Peyer's patch (tissue), 4 donors: ENCODE results near the gene SEMA3A.

Experiments used
- CTCF ChIP-seq, 6 experiments: fragments of 450-650 bp in 4 of 6; fragments of 200-600 bp in 2 of 6; sonication (generic) in 1 of 6; IDR thresholded peaks; one replicate each; pipeline ENCODE4 v1.5.1; 2017 to 2019; ENCODE audit warnings: antibody characterized with exemption in 6 of 6, mild to moderate bottlenecking in 3 of 6, moderate library complexity in 1 of 6
- POLR2A ChIP-seq, 2 donors: fragments of 450-650 bp; IDR thresholded peaks; one replicate each; pipeline ENCODE4 v1.5.1; 2017; ENCODE audit warnings: antibody characterized with exemption in 2 of 2, mild to moderate bottlenecking in 2 of 2, moderate library complexity in 2 of 2

DNA sequence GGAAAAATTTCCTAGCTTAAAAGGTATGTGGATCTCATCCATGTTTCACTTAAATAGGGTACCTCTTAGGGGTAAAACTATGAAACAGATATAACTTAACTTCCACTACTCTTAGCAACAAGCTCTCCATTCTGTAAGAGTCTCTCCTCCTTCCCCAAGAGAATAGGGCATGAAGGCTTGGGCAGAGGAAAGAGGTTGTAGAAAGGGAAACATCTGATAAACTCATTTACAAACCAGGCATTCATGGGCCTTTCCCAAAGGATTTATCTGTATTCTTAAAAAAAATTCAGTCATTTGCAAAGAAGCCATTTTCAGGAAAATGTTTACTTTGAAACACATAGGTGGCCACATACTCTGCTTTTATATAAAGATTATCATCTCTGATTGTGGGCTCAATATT is 82.7 kb downstream of the SEMA3A start:
- no peak for TF ChIP-seq CTCF (IDR thresholded peaks at IDR 0.05)
- TF ChIP-seq POLR2A (IDR thresholded peaks at IDR 0.05) = no peak
